Measurements from ENCODE around the gene RBM25.
"Not testable (repeated sequence)": the region's sequence is repeated elsewhere in the genome, so short reads cannot be mapped to it uniquely, and the experiment has no call there.

The RBM25 gene

GRCh38 chr14:73105050-73105449 lies 46.7 kb downstream of the RBM25 start:
- no peak for DNase-seq

GRCh38 chr14:73105727-73106126 lies 47.4 kb downstream of the RBM25 start:
- no peak for DNase-seq

- DNase-seq: no peak
Measured at GRCh38 chr14:73116079-73116665, 57.8 kb downstream of the RBM25 start.

- DNase-seq: no peak
Measured at GRCh38 chr14:73124180-73124894, 66.0 kb downstream of the RBM25 start.

GRCh38 chr14:73125169-73125588 lies 66.8 kb downstream of the RBM25 start:
- DNase-seq: no peak

GRCh38 chr14:73125746-73126145 lies 67.4 kb downstream of the RBM25 start:
- no peak for DNase-seq

- no peak for DNase-seq
Measured at GRCh38 chr14:73133795-73134194, 75.5 kb downstream of the RBM25 start.

GRCh38 chr14:73136085-73136386 lies 77.7 kb downstream of the RBM25 start:
- no peak for DNase-seq

- peak; percentile 59 for DNase-seq
Measured at GRCh38 chr14:73136387-73137225, 78.3 kb downstream of the RBM25 start, which contains the start of gene PSEN1. Gene PSEN1, plus strand, starts transcription at chr14:73136507. Its CDS starts 11,513 bp downstream, at chr14:73148020.

GRCh38 chr14:73140811-73141323 lies 82.5 kb downstream of the RBM25 start:
- DNase-seq: no peak

- no peak for DNase-seq
Measured at GRCh38 chr14:73142216-73142615, 83.9 kb downstream of the RBM25 start.

- DNase-seq: no peak
Measured at GRCh38 chr14:73143003-73143402, 84.7 kb downstream of the RBM25 start.

- DNase-seq: no peak
Measured at GRCh38 chr14:73143617-73144016, 85.3 kb downstream of the RBM25 start.

- no peak for DNase-seq
Measured at GRCh38 chr14:73145371-73145770, 87.0 kb downstream of the RBM25 start.

GRCh38 chr14:73146111-73146510 lies 87.8 kb downstream of the RBM25 start:
- no peak for DNase-seq

- no peak for DNase-seq
Measured at GRCh38 chr14:73149753-73150152, 91.4 kb downstream of the RBM25 start.

- DNase-seq: no peak
Measured at GRCh38 chr14:73153272-73153671, 94.9 kb downstream of the RBM25 start.

GRCh38 chr14:73162251-73162650 lies 103.9 kb downstream of the RBM25 start:
- DNase-seq: no peak

GRCh38 chr14:73166399-73166798 lies 108.1 kb downstream of the RBM25 start:
- DNase-seq: no peak

GRCh38 chr14:73167727-73168126 lies 109.4 kb downstream of the RBM25 start:
- no peak for DNase-seq

GRCh38 chr14:73168274-73168673 lies 109.9 kb downstream of the RBM25 start:
- no peak for DNase-seq

- DNase-seq: no peak
Measured at GRCh38 chr14:73168691-73169090, 110.4 kb downstream of the RBM25 start.

- not testable (repeated sequence) for DNase-seq
Measured at GRCh38 chr14:73169855-73170254, 111.5 kb downstream of the RBM25 start.

GRCh38 chr14:73170686-73171085 lies 112.4 kb downstream of the RBM25 start:
- DNase-seq: no peak
